Activated T-cell treated with anti-CD3 and anti-CD28 coated beads for 24 hours (primary cell): Measurements from ENCODE around the gene DPM2.

Source experiments
- DNase-seq: peaks from one replicate; pipeline ENCODE4 v3.0.0-alpha.2; 2020; ENCODE audit warnings: low read depth

The DPM2 gene

GRCh38 chr9:127936347-127936852, 1.3 kb downstream of the DPM2 start:
- no peak for DNase-seq

GRCh38 chr9:127935765-127936221, 1.9 kb downstream of the DPM2 start:
- no peak for DNase-seq

- DNase-seq, result no peak
Measured at GRCh38 chr9:127934986-127935385, 2.7 kb downstream of the DPM2 start.

- DNase-seq, result no peak
Measured at GRCh38 chr9:127934248-127934647, 3.4 kb downstream of the DPM2 start.

GRCh38 chr9:127931092-127931881, 6.4 kb downstream of the DPM2 start:
- DNase-seq, result no peak

- DNase-seq, result peak; percentile 57
Measured at GRCh38 chr9:127930231-127931091, 7.2 kb downstream of the DPM2 start, which contains the start of gene PIP5KL1. Gene PIP5KL1, minus strand, starts transcription at chr9:127930777. Its CDS starts 25 bp downstream, at chr9:127930752.

GRCh38 chr9:127929625-127929979, 8.1 kb downstream of the DPM2 start:
- DNase-seq, result no peak

- no peak for DNase-seq
Measured at GRCh38 chr9:127928676-127929624, 8.7 kb downstream of the DPM2 start.

- DNase-seq, result no peak
Measured at GRCh38 chr9:127927988-127928675, 9.5 kb downstream of the DPM2 start.

- peak; percentile 61 for DNase-seq
Measured at GRCh38 chr9:127927201-127927987, 10.3 kb downstream of the DPM2 start.

GRCh38 chr9:127926906-127927200, 10.8 kb downstream of the DPM2 start:
- DNase-seq, result no peak

GRCh38 chr9:127925959-127926905, 11.4 kb downstream of the DPM2 start:
- no peak for DNase-seq

GRCh38 chr9:127924736-127925444, 12.8 kb downstream of the DPM2 start:
- no peak for DNase-seq

GRCh38 chr9:127923771-127924170, 13.9 kb downstream of the DPM2 start:
- no peak for DNase-seq

- no peak for DNase-seq
Measured at GRCh38 chr9:127923046-127923445, 14.6 kb downstream of the DPM2 start.

- DNase-seq, result peak; percentile 74
Measured at GRCh38 chr9:127921557-127922120, 16.0 kb downstream of the DPM2 start.

- no peak for DNase-seq
Measured at GRCh38 chr9:127920794-127921193, 16.9 kb downstream of the DPM2 start.

- no peak for DNase-seq
Measured at GRCh38 chr9:127919253-127919815, 18.3 kb downstream of the DPM2 start.
